ENCODE results near the gene STATH.

DNA sequence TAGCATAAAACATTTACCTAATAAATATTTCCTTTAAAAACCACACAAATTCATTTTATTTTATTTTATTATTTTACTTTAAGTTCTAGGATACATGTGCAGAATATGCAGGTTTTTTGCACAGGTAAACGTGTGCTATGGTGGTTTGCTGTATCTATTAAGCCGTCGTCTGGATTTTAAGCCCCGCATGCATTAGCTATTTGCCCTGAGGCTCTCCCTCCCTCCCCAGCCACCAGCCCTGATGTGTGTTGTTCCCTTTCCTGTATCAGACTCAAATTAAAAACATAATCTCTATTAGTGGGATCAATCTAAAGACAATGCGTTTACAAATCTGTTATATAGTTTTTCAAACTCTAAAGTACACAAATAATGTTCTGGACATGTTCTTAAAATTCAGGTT is 31.2 kb downstream of the STATH start:
- TF ChIP-seq ZNF274 (IDR thresholded peaks at IDR 0.05; ENCODE audit: low read depth, low read length) (no peak), YY1 (IDR thresholded peaks at IDR 0.05; ENCODE audit: insufficient read depth, insufficient read length) (no peak)
